Measurements from ENCODE around the gene TUT7. TPM values are rescaled to one million over a fixed set of nuclear protein-coding genes. Genes with fewer than 3 reads are reported as not detected.
"Not testable (repeated sequence)": the region's sequence is repeated elsewhere in the genome, so short reads cannot be mapped to it uniquely, and the experiment has no call there.

The TUT7 gene
- total and polyA plus RNA-seq, 10 of the 15 experiments (the other 5 are each of a cell fraction or from before 2014, with no cell fraction given) = 10.0 to 49.8 (median 30.4) TPM

- TF ChIP-seq ZNF592 (IDR thresholded peaks at IDR 0.05) (no peak), FOXK2 (IDR thresholded peaks at IDR 0.05) (no peak), ZNF24 (IDR thresholded peaks at IDR 0.05) (no peak), SIX5 (IDR thresholded peaks at IDR 0.05; ENCODE audit: low read depth, low read length, severe bottlenecking) (no peak)
These were observed 33.2 kb upstream of the TUT7 start (continued) for GRCh38 chr9:86387376-86387775.

DNA sequence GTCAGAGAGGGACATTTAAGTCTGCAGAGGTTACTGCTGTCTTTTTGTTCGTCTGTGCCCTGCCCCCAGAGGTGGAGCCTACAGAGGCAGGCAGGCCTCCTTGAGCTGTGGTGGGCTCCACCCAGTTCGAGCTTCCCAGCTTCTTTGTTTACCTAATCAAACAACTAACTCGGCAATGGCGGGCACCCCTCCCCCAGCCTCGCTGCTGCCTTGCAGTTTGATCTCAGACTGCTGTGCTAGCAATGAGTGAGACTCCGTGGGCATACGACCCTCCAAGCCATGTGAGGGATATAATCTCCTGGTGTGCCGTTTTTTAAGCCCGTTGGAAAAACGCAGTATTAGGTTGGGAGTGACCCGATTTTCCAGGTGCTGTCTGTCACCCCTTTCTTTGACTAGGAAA, 28.8 kb upstream of the TUT7 start:
- DNase-seq (ENCODE audit: low read depth, low spot score); H2AFZ ChIP-seq (ENCODE audit: control insufficient read depth, low read depth, low read length); H3K4me2 ChIP-seq (ENCODE audit: control insufficient read depth, insufficient read depth); in situ Hi-C loops (cut with MboI); H3K4me3 ChIP-seq; SMC1A ChIA-PET (ENCODE audit: uncharacterized antibody, unreplicated experiment); POLR2A ChIA-PET; RAD21 ChIA-PET (ENCODE audit: unreplicated experiment); H3K79me2 ChIP-seq (ENCODE audit: control insufficient read depth, insufficient read depth, low read length); H4K20me1 ChIP-seq (ENCODE audit: control insufficient read depth, insufficient read depth); BruUV-seq (replicated peaks); intact Hi-C loops (cut with micrococcal nuclease; ENCODE audit: unreplicated experiment); ATAC-seq; FAIRE-seq; H3K9me3 ChIP-seq (replicated peaks; ENCODE audit: control insufficient read depth, insufficient read depth, low read length); H3K4me1 ChIP-seq (ENCODE audit: control insufficient read depth, insufficient read depth, low read length); H3K27me3 ChIP-seq (replicated peaks in 1 of 2; ENCODE audit: control insufficient read depth in 2 of 2, insufficient read depth in 2 of 2, low read length in 1 of 2); H3K9ac ChIP-seq (ENCODE audit: control insufficient read depth, insufficient read depth, low read length); H3K36me3 ChIP-seq (ENCODE audit: control insufficient read depth in 2 of 2, insufficient read depth in 2 of 2, low read length in 1 of 2); H3K27ac ChIP-seq (ENCODE audit: control insufficient read depth, insufficient read depth): not testable (repeated sequence)
- 43% methylated on average over 11 of the region's 11 CpGs for WGBS (ENCODE audit: insufficient coverage, insufficient replicate concordance, low lambda C conversion rate, missing lambda C conversion rate)
- CTCF ChIA-PET = interaction anchor here (1.0 kb wide), 1 partner anchor 51 kb away, joined by 3 read pairs; no protein-coding TSS in a partner anchor
